HFFc6 (cell line): ENCODE results near the gene BFSP1. TPM values are rescaled to one million over a fixed set of nuclear protein-coding genes. Genes with fewer than 3 reads are reported as not detected.

ENCODE experiments used
- DNase-seq: peaks from one replicate; pipeline ENCODE4 v3.0.0-alpha.2; 2018
- H3K27ac Mint-ChIP-seq: 2 replicates; pipeline ENCODE4 v1.8.0; 2020; ENCODE audit warnings: mild to moderate bottlenecking, mixed read lengths
- H3K27me3 Mint-ChIP-seq: 2 replicates; pipeline ENCODE4 v1.8.0; 2021; ENCODE audit warnings: mild to moderate bottlenecking, moderate library complexity, mixed read lengths; ENCODE audit not compliant: insufficient read depth
- H3K36me3 Mint-ChIP-seq: 2 replicates; pipeline ENCODE4 v1.8.0; 2021; ENCODE audit warnings: low read depth, mixed read lengths
- H3K4me1 Mint-ChIP-seq: 2 replicates; pipeline ENCODE4 v1.8.0; 2020; ENCODE audit warnings: low read depth, mixed read lengths
- H3K4me3 Mint-ChIP-seq: 2 replicates; pipeline ENCODE4 v1.8.0; 2020; ENCODE audit warnings: mild to moderate bottlenecking, moderate library complexity, mixed read lengths
- H3K9me3 Mint-ChIP-seq: 2 replicates; pipeline ENCODE4 v1.8.0; 2020; ENCODE audit warnings: mild to moderate bottlenecking, mixed read lengths
- CTCF ChIP-seq: fragments of 200-600 bp; sonication (generic); IDR thresholded peaks from 2 replicates; pipeline ENCODE4 v1.5.0; 2021; ENCODE audit warnings: antibody characterized with exemption, mild to moderate bottlenecking
- total RNA-seq, 6 experiments: library from RNA; stranded (reverse); fragmentation: NEBNext Ultra II Directional; extraction: Animal tissue kit (Norgen Biotek cat#: 25700); gene quantifications; 2 replicates in 1 of 6; 3 replicates in 5 of 6; pipeline ENCODE4 v1.2.3, GENCODE V29; 2021

BFSP1 gene
- total RNA-seq, 6 experiments from 2014 or later = 1.2 to 2.5 (median 1.8) TPM

- peaks cover 4% of the 10 kb centered on the region for H3K27me3 Mint-ChIP-seq
- no peaks in the 10 kb centered on the region for H3K36me3 Mint-ChIP-seq
- DNase-seq = no peak
- no peak overlapping the region for H3K27ac Mint-ChIP-seq
- H3K9me3 Mint-ChIP-seq = no peaks in the 10 kb centered on the region
- no peak for TF ChIP-seq CTCF
- H3K4me3 Mint-ChIP-seq = no peak overlapping the region
- peaks cover 7% of the 10 kb centered on the region for H3K4me1 Mint-ChIP-seq
Observed at GRCh38 chr20:17519606-17520285, 11.4 kb downstream of the BFSP1 start.

GRCh38 chr20:17518339-17519052, 12.7 kb downstream of the BFSP1 start:
- no peak for TF ChIP-seq CTCF
- Mint-ChIP-seq H3K27ac (no peak overlapping the region), H3K36me3 (no peaks in the 10 kb centered on the region), H3K9me3 (no peaks in the 10 kb centered on the region), H3K4me3 (no peak overlapping the region), H3K27me3 (peaks cover 4% of the 10 kb centered on the region), H3K4me1 (peaks cover 7% of the 10 kb centered on the region)
- DNase-seq = no peak

- no peak for TF ChIP-seq CTCF
Observed at GRCh38 chr20:17515053-17515452, 16.1 kb downstream of the BFSP1 start.

GRCh38 chr20:17513939-17514338, 17.2 kb downstream of the BFSP1 start:
- no peaks in the 10 kb centered on the region for H3K4me1 Mint-ChIP-seq
- H3K9me3 Mint-ChIP-seq = no peaks in the 10 kb centered on the region
- peaks cover 4% of the 10 kb centered on the region for H3K27me3 Mint-ChIP-seq
- no peak for TF ChIP-seq CTCF
- H3K27ac Mint-ChIP-seq = no peak overlapping the region
- no peak for DNase-seq
- no peaks in the 10 kb centered on the region for H3K36me3 Mint-ChIP-seq
- no peak overlapping the region for H3K4me3 Mint-ChIP-seq

More at GRCh38 chr20:17515053-17515452, 16.1 kb downstream of the BFSP1 start:
- Mint-ChIP-seq H3K4me3 (no peak overlapping the region), H3K4me1 (no peaks in the 10 kb centered on the region), H3K36me3 (no peaks in the 10 kb centered on the region), H3K9me3 (no peaks in the 10 kb centered on the region), H3K27me3 (peaks cover 4% of the 10 kb centered on the region), H3K27ac (no peak overlapping the region)
- no peak for DNase-seq

- no peaks in the 10 kb centered on the region for H3K36me3 Mint-ChIP-seq
- H3K27me3 Mint-ChIP-seq = peaks cover 4% of the 10 kb centered on the region
- no peak for DNase-seq
- no peak for TF ChIP-seq CTCF
- H3K4me3 Mint-ChIP-seq = no peak overlapping the region
- no peak overlapping the region for H3K27ac Mint-ChIP-seq
- H3K9me3 Mint-ChIP-seq = no peaks in the 10 kb centered on the region
- H3K4me1 Mint-ChIP-seq = no peaks in the 10 kb centered on the region
Observed at GRCh38 chr20:17511401-17511800, 19.8 kb downstream of the BFSP1 start.
